Measurements from ENCODE around the gene GPR180.

- TF ChIP-seq CTCF (IDR thresholded peaks at IDR 0.05; ENCODE audit: borderline replicate concordance, extremely low read depth, low read length, poor library complexity, severe bottlenecking) (no peak), EZH2 (IDR thresholded peaks at IDR 0.05; ENCODE audit: borderline replicate concordance, low read depth, low read length, severe bottlenecking) (no peak)
These were observed 810 bp downstream of the GPR180 start for GRCh38 chr13:94602467-94602866.
